ENCODE results near the gene RELA. TPM values are rescaled to one million over a fixed set of nuclear protein-coding genes. Genes with fewer than 3 reads are reported as not detected.
A peak's percentile ranks its signal among the peaks of the same experiment; 100 is the strongest.

RELA gene
- total and polyA plus RNA-seq, 3 experiments from 2014 or later = 76.0 to 89.7 (median 87.3) TPM

DNA sequence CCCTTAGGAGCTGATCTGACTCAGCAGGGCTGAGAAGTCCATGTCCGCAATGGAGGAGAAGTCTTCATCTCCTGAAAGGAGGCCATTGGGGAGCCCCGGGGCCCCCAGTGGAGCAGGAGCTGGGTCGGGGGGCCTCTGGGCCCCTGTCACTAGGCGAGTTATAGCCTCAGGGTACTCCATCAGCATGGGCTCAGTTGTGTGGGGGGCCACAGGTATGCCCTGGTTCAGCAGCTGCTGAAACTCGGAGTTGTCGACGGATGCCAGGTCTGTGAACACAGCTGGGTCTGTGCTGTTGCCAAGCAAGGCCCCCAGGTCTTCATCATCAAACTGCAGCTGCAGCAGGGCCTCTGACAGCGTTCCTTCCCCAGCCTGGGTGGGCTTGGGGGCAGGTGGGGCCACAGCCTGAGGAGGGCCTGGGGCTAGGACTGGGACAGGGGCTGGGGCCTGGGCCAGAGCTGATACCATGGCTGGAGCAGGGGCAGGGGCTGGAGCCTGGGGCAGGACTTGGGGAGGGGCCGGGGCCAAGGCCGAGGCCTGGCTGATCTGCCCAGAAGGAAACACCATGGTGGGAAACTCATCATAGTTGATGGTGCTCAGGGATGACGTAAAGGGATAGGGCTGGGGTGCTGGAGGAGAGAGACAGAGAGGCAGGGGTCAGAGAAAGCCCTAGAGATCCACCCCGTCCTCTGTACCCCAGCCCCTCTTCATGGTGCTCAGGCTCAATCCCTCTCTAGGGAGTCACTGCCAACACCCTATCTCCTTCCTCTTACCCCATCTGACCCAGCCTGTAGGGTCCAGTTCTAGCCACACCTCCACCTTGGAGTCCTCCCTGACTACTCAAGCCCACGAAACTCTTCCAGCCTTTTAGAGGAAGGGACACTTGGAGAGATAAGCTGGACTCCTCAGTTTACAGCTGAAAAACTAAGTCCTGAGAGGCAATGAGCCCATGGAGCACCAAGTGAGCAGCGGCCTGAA, 8.1 kb downstream of the RELA start:
- DNase-seq = peak in 1 of 5 donors; percentile 47
- H3K4me1 ChIP-seq (ENCODE audit: insufficient read depth, low read length) = peaks cover 31% of the 10 kb centered on the region
- H3K27me3 ChIP-seq (ENCODE audit: insufficient read depth, low read length, poor library complexity, severe bottlenecking) = no peaks in the 10 kb centered on the region
- H3K36me3 ChIP-seq (ENCODE audit: insufficient read depth, low read length) = peaks cover 67% of the 10 kb centered on the region
- H3K4me3 Mint-ChIP-seq = peak overlapping the region in 5 of 7 donors; percentile 11 to 68 (median 38)
- H3K4me3 ChIP-seq (ENCODE audit: low read length) = no peak overlapping the region
- peaks cover 63 to 81% (median 66%) of the 10 kb centered on the region in 3 donors for H3K4me1 Mint-ChIP-seq
- no peaks in the 10 kb centered on the region for H3K9me3 ChIP-seq (ENCODE audit: low read length)
- H3K27ac ChIP-seq (ENCODE audit: low read depth, low read length) = no peak overlapping the region
- H3K36me3 Mint-ChIP-seq = peaks cover 8 to 91% (median 18%) of the 10 kb centered on the region in 3 donors
- ChIA-PET CTCF (interaction anchor here (0.7 to 4.3 kb wide), 7 partner anchors 8 to 57 kb away, joined by 3 to 26 read pairs (median 4); partner anchors contain the start of genes KAT5, RELA and SIPA1), POLR2A (interaction anchor here (0.8 to 4.8 kb wide), 3 partner anchors 8 to 17 kb away, joined by 4 to 93 read pairs (median 46); partner anchors contain the start of genes RELA and SIPA1)
- H3K27ac Mint-ChIP-seq = peak overlapping the region; percentile 58 to 100 (median 97)
- peaks cover 0 to 2% (median 0%) of the 10 kb centered on the region in 5 donors for H3K9me3 Mint-ChIP-seq
- peaks cover 0 to 7% of the 10 kb centered on the region in 2 donors for H3K27me3 Mint-ChIP-seq

GRCh38 chr11:65653229-65654225, 9.2 kb downstream of the RELA start:
- no peaks in the 10 kb centered on the region for H3K9me3 ChIP-seq (ENCODE audit: low read length)
- H3K9me3 Mint-ChIP-seq = peaks cover 0 to 2% (median 0%) of the 10 kb centered on the region in 5 donors
- peaks cover 31% of the 10 kb centered on the region for H3K4me1 ChIP-seq (ENCODE audit: insufficient read depth, low read length)
- peak overlapping the region; percentile 66 for H3K4me3 ChIP-seq (ENCODE audit: low read length)
- ChIA-PET CTCF (interaction anchor here (0.7 to 4.3 kb wide), 11 partner anchors 9 to 60 kb away, joined by 3 to 26 read pairs (median 5); partner anchors contain the start of genes KAT5, MAP3K11, PCNX3 and RELA), POLR2A (interaction anchor here (0.5 to 4.8 kb wide), 9 partner anchors 9 to 336 kb away, joined by 3 to 93 read pairs (median 6); partner anchors contain the start of genes MAP3K11, MUS81, PCNX3 and RELA)
- peaks cover 0 to 7% of the 10 kb centered on the region in 2 donors for H3K27me3 Mint-ChIP-seq
- H3K36me3 ChIP-seq (ENCODE audit: insufficient read depth, low read length) = peaks cover 67% of the 10 kb centered on the region
- H3K4me3 Mint-ChIP-seq = peak overlapping the region; percentile 82 to 93 (median 86)
- peak overlapping the region; percentile 89 to 100 (median 97) for H3K27ac Mint-ChIP-seq
- peaks cover 0 to 90% (median 11%) of the 10 kb centered on the region in 3 donors for H3K36me3 Mint-ChIP-seq
- no peaks in the 10 kb centered on the region for H3K27me3 ChIP-seq (ENCODE audit: insufficient read depth, low read length, poor library complexity, severe bottlenecking)
- H3K4me1 Mint-ChIP-seq = peaks cover 55 to 70% (median 56%) of the 10 kb centered on the region in 3 donors
- peak overlapping the region; percentile 97 for H3K27ac ChIP-seq (ENCODE audit: low read depth, low read length)
- DNase-seq = no peak

- peak overlapping the region; percentile 97 for H3K27ac ChIP-seq (ENCODE audit: low read depth, low read length)
- CTCF ChIA-PET = interaction anchor here (0.8 to 4.3 kb wide), 10 partner anchors 10 to 112 kb away, joined by 3 to 26 read pairs (median 5); partner anchors contain the start of genes KAT5, MAP3K11, PCNX3 and RELA
- H3K36me3 ChIP-seq (ENCODE audit: insufficient read depth, low read length) = peaks cover 67% of the 10 kb centered on the region
- no peaks in the 10 kb centered on the region for H3K27me3 ChIP-seq (ENCODE audit: insufficient read depth, low read length, poor library complexity, severe bottlenecking)
- Mint-ChIP-seq H3K4me1 (peaks cover 54 to 64% (median 54%) of the 10 kb centered on the region in 3 donors), H3K4me3 (peak overlapping the region; percentile 82 to 93 (median 86)), H3K27me3 (peaks cover 0 to 8% of the 10 kb centered on the region in 2 donors), H3K27ac (peak overlapping the region; percentile 89 to 100 (median 97)), H3K36me3 (peaks cover 0 to 90% (median 17%) of the 10 kb centered on the region in 3 donors), H3K9me3 (peaks cover 0 to 2% (median 0%) of the 10 kb centered on the region in 5 donors)
- peak; percentile 95 to 97 (median 97) for DNase-seq
- POLR2A ChIA-PET = interaction anchor here (0.5 to 4.8 kb wide), 13 partner anchors 10 to 531 kb away, joined by 3 to 93 read pairs (median 4); partner anchors contain the start of genes CCDC85B, FAU, MALAT1 and MAP3K11
- H3K4me3 ChIP-seq (ENCODE audit: low read length) = peak overlapping the region; percentile 73
- H3K4me1 ChIP-seq (ENCODE audit: insufficient read depth, low read length) = peaks cover 31% of the 10 kb centered on the region
- no peaks in the 10 kb centered on the region for H3K9me3 ChIP-seq (ENCODE audit: low read length)
Measured at GRCh38 chr11:65652511-65653228, 10.0 kb downstream of the RELA start.

DNA sequence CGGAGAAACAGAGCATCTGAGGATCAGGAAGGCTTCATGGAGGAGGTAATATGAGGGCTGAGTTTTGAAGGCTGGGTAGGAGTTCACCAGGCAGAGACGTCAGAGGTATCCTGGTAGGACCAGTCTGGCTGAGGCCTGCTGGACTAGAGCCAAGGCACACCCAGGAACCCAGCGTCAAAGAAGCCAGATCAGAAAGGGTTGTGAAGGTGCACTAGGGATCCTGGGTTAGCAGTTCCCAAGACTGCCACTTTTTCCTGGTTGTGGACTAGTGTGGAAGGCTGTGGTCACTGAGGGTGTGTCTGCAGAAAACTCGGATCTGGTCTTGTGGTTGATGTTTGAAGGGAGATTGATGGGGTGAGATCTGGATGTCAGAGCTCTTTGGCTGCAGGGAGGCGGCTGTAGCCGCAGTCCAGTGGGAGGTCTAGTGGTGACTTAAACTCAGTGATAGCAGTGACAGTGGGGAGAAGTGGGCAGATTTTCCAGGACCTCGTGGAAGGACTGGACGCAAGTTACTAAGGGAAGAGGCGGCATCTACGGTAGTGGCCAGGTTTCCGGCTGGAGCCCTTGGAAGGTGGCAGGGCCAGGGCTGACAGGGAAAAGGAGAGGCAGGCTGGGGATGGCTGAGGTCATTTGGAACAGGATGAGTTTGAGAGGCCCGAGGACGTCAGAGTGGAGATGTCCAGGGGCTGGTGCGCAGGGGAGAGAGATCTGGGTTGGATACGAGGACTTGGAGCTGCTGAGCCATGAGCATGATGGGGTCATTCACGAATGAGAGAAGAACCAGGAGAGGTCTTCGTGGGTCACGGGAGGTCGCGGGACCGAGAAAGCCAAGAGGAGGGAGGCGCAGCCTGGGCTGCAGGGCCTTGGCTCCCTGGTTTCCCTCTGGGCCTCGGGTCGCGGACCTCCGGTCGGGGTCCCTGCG, 10.9 kb downstream of the RELA start:
- H3K36me3 ChIP-seq (ENCODE audit: insufficient read depth, low read length) = peaks cover 60% of the 10 kb centered on the region
- peak overlapping the region; percentile 97 for H3K27ac ChIP-seq (ENCODE audit: low read depth, low read length)

GRCh38 chr11:65651339-65651588, 11.5 kb downstream of the RELA start:
- H3K27me3 Mint-ChIP-seq = peaks cover 0 to 8% of the 10 kb centered on the region in 2 donors
- H3K4me1 ChIP-seq (ENCODE audit: insufficient read depth, low read length) = peaks cover 31% of the 10 kb centered on the region
- no peak overlapping the region for H3K4me3 ChIP-seq (ENCODE audit: low read length)
- no peak overlapping the region for H3K27ac ChIP-seq (ENCODE audit: low read depth, low read length)
- ChIA-PET POLR2A (interaction anchor here (3.6 to 4.8 kb wide), 2 partner anchors 10 to 11 kb away, joined by 46 to 93 read pairs; partner anchors contain the start of genes RELA and SIPA1), CTCF (interaction anchor here (2.0 to 4.3 kb wide), 3 partner anchors 9 to 25 kb away, joined by 5 to 26 read pairs (median 7); partner anchors contain the start of gene SIPA1)
- no peaks in the 10 kb centered on the region for H3K9me3 ChIP-seq (ENCODE audit: low read length)
- peaks cover 40 to 52% (median 43%) of the 10 kb centered on the region in 3 donors for H3K4me1 Mint-ChIP-seq
- peak overlapping the region in 6 of 7 donors; percentile 74 to 90 (median 84) for H3K4me3 Mint-ChIP-seq
- H3K27me3 ChIP-seq (ENCODE audit: insufficient read depth, low read length, poor library complexity, severe bottlenecking) = no peaks in the 10 kb centered on the region
- peaks cover 0 to 77% (median 12%) of the 10 kb centered on the region in 3 donors for H3K36me3 Mint-ChIP-seq
- peaks cover 58% of the 10 kb centered on the region for H3K36me3 ChIP-seq (ENCODE audit: insufficient read depth, low read length)
- H3K9me3 Mint-ChIP-seq = peaks cover 0 to 2% (median 0%) of the 10 kb centered on the region in 5 donors
- no peak for DNase-seq
- peak overlapping the region; percentile 89 to 100 (median 96) for H3K27ac Mint-ChIP-seq

More for the DNA sequence above, 10.9 kb downstream of the RELA start:
- peak in 1 of 5 donors; percentile 34 for DNase-seq
- Histone ChIP-seq H3K27me3 (ENCODE audit: insufficient read depth, low read length, poor library complexity, severe bottlenecking) (no peaks in the 10 kb centered on the region), H3K9me3 (ENCODE audit: low read length) (no peaks in the 10 kb centered on the region), H3K4me3 (ENCODE audit: low read length) (peak overlapping the region; percentile 73), H3K4me1 (ENCODE audit: insufficient read depth, low read length) (peaks cover 31% of the 10 kb centered on the region)
- H3K4me3 Mint-ChIP-seq = peak overlapping the region; percentile 75 to 93 (median 85)
- H3K36me3 Mint-ChIP-seq = peaks cover 0 to 83% (median 15%) of the 10 kb centered on the region in 3 donors
- H3K27me3 Mint-ChIP-seq = peaks cover 0 to 8% of the 10 kb centered on the region in 2 donors
- H3K27ac Mint-ChIP-seq = peak overlapping the region; percentile 89 to 100 (median 96)
- ChIA-PET CTCF (interaction anchor here (0.8 to 4.3 kb wide), 6 partner anchors 9 to 112 kb away, joined by 3 to 26 read pairs (median 6); partner anchors contain the start of genes MAP3K11, PCNX3 and SIPA1), POLR2A (interaction anchor here (0.8 to 4.8 kb wide), 9 partner anchors 10 to 530 kb away, joined by 3 to 93 read pairs (median 6); partner anchors contain the start of genes CCDC85B, FAU, MALAT1 and MAP3K11)
- H3K4me1 Mint-ChIP-seq = peaks cover 45 to 56% (median 46%) of the 10 kb centered on the region in 3 donors
- H3K9me3 Mint-ChIP-seq = peaks cover 0 to 2% (median 0%) of the 10 kb centered on the region in 5 donors

All from CD8-positive, alpha-beta memory T cell (primary cell).